ENCODE data around the gene POP7. TPM values are rescaled to one million over a fixed set of nuclear protein-coding genes. Genes with fewer than 3 reads are reported as not detected.

The POP7 gene
- total RNA-seq, 1 experiment from 2014 or later = 151 TPM

DNA sequence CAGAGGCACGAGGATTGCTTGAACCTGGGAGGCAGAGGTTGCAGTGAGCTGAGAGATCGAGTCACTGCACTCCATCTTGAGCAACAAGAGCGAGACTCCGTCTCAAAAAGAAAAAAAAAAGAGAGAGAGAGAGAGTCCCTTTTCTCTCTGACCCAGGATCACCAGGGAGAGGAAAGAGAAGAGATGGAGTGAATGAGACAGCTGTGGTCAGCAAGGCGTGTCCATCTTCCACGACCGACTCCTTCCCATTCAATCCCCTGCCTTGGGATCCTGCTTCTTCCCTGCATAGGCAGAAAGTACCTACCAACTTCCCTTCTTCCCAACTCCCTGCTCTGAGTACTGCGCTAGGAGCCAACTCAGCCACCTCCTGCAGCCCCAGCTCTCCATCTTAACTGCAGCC is 22.3 kb downstream of the POP7 start:
- TF ChIP-seq, protein P1, sequence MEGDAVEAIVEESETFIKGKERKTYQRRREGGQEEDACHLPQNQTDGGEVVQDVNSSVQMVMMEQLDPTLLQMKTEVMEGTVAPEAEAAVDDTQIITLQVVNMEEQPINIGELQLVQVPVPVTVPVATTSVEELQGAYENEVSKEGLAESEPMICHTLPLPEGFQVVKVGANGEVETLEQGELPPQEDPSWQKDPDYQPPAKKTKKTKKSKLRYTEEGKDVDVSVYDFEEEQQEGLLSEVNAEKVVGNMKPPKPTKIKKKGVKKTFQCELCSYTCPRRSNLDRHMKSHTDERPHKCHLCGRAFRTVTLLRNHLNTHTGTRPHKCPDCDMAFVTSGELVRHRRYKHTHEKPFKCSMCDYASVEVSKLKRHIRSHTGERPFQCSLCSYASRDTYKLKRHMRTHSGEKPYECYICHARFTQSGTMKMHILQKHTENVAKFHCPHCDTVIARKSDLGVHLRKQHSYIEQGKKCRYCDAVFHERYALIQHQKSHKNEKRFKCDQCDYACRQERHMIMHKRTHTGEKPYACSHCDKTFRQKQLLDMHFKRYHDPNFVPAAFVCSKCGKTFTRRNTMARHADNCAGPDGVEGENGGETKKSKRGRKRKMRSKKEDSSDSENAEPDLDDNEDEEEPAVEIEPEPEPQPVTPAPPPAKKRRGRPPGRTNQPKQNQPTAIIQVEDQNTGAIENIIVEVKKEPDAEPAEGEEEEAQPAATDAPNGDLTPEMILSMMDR (conservative IDR thresholded peaks at IDR 0.05; ENCODE audit: low read depth, low read length) = no peak
- TF ChIP-seq EZH2 (IDR thresholded peaks at IDR 0.05; ENCODE audit: low read length, unreplicated experiment) = no peak
- no peak for TF ChIP-seq EZH2phosphoT487 (IDR thresholded peaks at IDR 0.05; ENCODE audit: borderline replicate concordance, low read length)
- H3K4me3 ChIP-seq (ENCODE audit: low read length) = no peak overlapping the region
- H3K4me1 ChIP-seq (ENCODE audit: insufficient read depth, low read length) = peaks cover 13% of the 10 kb centered on the region
- no peak overlapping the region for H2AFZ ChIP-seq (ENCODE audit: low read length)
- H3K9me3 ChIP-seq (ENCODE audit: low read length) = no peaks in the 10 kb centered on the region
- no peak for ATAC-seq
- no peaks in the 10 kb centered on the region for H3K36me3 ChIP-seq (ENCODE audit: low read depth, low read length)
- no peak overlapping the region for H3K9ac ChIP-seq (ENCODE audit: low read length)
- H3K27me3 ChIP-seq (ENCODE audit: low read length) = no peaks in the 10 kb centered on the region
- no peak overlapping the region for H3K27ac ChIP-seq (ENCODE audit: low read length)
- H3K79me2 ChIP-seq (ENCODE audit: low read length) = no peaks in the 10 kb centered on the region
- DNase-seq = no peak
- CTCF ChIA-PET = interaction anchor here (0.9 kb wide), 1 partner anchor 22 kb away, joined by 3 read pairs; the partner anchor contains the start of gene POP7
- no peak overlapping the region for H3K4me2 ChIP-seq (ENCODE audit: low read length)
- no peaks in the 10 kb centered on the region for H3K9me2 ChIP-seq (replicated peaks; ENCODE audit: low read length)
- no TSS peak for BruUV-seq (replicated peaks)
- H3F3A ChIP-seq (ENCODE audit: low read length, unreplicated experiment) = no peaks in the 10 kb centered on the region
- H4K20me1 ChIP-seq (ENCODE audit: low read length) = no peaks in the 10 kb centered on the region
- POLR2A ChIA-PET (ENCODE audit: unreplicated experiment) = no interaction called here
- intact Hi-C loops (cut with micrococcal nuclease) = loop anchor here (5.0 kb wide), 1 partner anchor 124 kb away; the partner anchor contains the start of gene SLC12A9

- intact Hi-C loops (cut with micrococcal nuclease) = no loop called here
- no peaks in the 10 kb centered on the region for H4K20me1 ChIP-seq (ENCODE audit: low read length)
- CTCF ChIA-PET = no interaction called here
Observed at GRCh38 chr7:100730136-100730800, 24.3 kb downstream of the POP7 start.

More at GRCh38 chr7:100730136-100730800, 24.3 kb downstream of the POP7 start:
- no peak for ATAC-seq
- POLR2A ChIA-PET (ENCODE audit: unreplicated experiment) = interaction anchor here (0.6 kb wide), 1 partner anchor 32 kb away, joined by 7 read pairs; no protein-coding TSS in a partner anchor
- Histone ChIP-seq H3K27ac (ENCODE audit: low read length) (no peak overlapping the region), H3K4me3 (ENCODE audit: low read length) (no peak overlapping the region), H3K9me2 (replicated peaks; ENCODE audit: low read length) (no peaks in the 10 kb centered on the region), H3K36me3 (ENCODE audit: low read depth, low read length) (no peaks in the 10 kb centered on the region), H3K27me3 (ENCODE audit: low read length) (no peaks in the 10 kb centered on the region), H2AFZ (ENCODE audit: low read length) (no peak overlapping the region), H3K4me1 (ENCODE audit: insufficient read depth, low read length) (peaks cover 13% of the 10 kb centered on the region), H3K9ac (ENCODE audit: low read length) (no peak overlapping the region), H3K4me2 (ENCODE audit: low read length) (no peak overlapping the region), H3K79me2 (ENCODE audit: low read length) (no peaks in the 10 kb centered on the region), H3F3A (ENCODE audit: low read length, unreplicated experiment) (no peaks in the 10 kb centered on the region), H3K9me3 (ENCODE audit: low read length) (no peaks in the 10 kb centered on the region)
- TF ChIP-seq, protein P1 (conservative IDR thresholded peaks at IDR 0.05; ENCODE audit: low read depth, low read length) = no peak
- TF ChIP-seq EZH2phosphoT487 (IDR thresholded peaks at IDR 0.05; ENCODE audit: borderline replicate concordance, low read length) = no peak
- no peak for TF ChIP-seq EZH2 (IDR thresholded peaks at IDR 0.05; ENCODE audit: low read length, unreplicated experiment)
- BruUV-seq (replicated peaks) = no TSS peak
- DNase-seq = no peak
